Activated T-cell treated with anti-CD3 and anti-CD28 coated beads, Interleukin-2, amount 50 U/mL, for 4 hours (primary cell): ENCODE measurements around the gene ATG16L2. TPM values are rescaled to one million over a fixed set of nuclear protein-coding genes. Genes with fewer than 3 reads are reported as not detected.
"Not testable (repeated sequence)": the region's sequence is repeated elsewhere in the genome, so short reads cannot be mapped to it uniquely, and the experiment has no call there.

Experiments used
- ATAC-seq, 2 donors: fragments of 200-7000 bp; cut with Tn5 transposase; one replicate each; pipeline ENCODE4 v1.10.0; 2021
- DNase-seq: peaks from one replicate; pipeline ENCODE4 v3.0.0-alpha.2; 2020
- H3K27me3 Mint-ChIP-seq: one replicate; pipeline ENCODE4 v1.8.0; 2021; ENCODE audit warnings: low read depth, mixed read lengths
- H3K36me3 Mint-ChIP-seq: one replicate; pipeline ENCODE4 v1.8.0; 2022; ENCODE audit warnings: mixed read lengths; ENCODE audit not compliant: insufficient read depth
- H3K4me1 Mint-ChIP-seq: one replicate; pipeline ENCODE4 v1.8.0; 2021; ENCODE audit warnings: low read depth, mixed read lengths
- H3K4me3 Mint-ChIP-seq: one replicate; pipeline ENCODE4 v1.8.0; 2021; ENCODE audit warnings: mild to moderate bottlenecking, moderate library complexity, mixed read lengths
- H3K9me3 Mint-ChIP-seq: one replicate; pipeline ENCODE4 v1.8.0; 2021; ENCODE audit warnings: mixed read lengths
- total RNA-seq, 3 donors: library from RNA; stranded (reverse); gene quantifications; one replicate each; pipeline ENCODE4 v1.2.1, GENCODE V29; 2021

The ATG16L2 gene
- total RNA-seq, 3 donors from 2014 or later = 23.8 to 28.9 (median 26.0) TPM

DNA sequence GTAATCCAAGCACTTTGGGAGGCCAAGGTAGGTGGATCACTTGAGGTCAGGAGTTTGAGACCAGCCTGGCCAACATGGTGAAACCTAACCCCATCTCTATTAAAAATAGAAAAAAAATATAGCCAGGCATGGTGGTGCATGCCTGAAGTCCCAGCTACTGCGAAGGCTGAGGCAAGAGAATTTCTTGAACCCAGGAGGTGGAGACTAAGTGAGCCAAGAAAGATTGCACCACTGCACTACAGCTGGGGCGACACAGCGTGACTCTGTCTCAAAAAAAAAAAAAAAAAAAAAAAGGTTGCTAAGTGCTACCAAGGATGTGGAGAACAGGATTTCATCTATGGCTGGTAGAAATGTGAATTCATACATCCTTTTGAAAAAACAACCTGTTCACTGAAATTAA lies 36.6 kb downstream of the ATG16L2 start:
- Mint-ChIP-seq H3K4me3 (no peak overlapping the region), H3K4me1 (peaks cover 6% of the 10 kb centered on the region), H3K36me3 (peaks cover 7% of the 10 kb centered on the region), H3K9me3 (no peaks in the 10 kb centered on the region), H3K27me3 (no peaks in the 10 kb centered on the region)
- ATAC-seq (no peak), DNase-seq (no peak)

GRCh38 chr11:72851726-72852125 lies 37.5 kb downstream of the ATG16L2 start:
- H3K4me3 Mint-ChIP-seq = no peak overlapping the region
- H3K36me3 Mint-ChIP-seq = peaks cover 6% of the 10 kb centered on the region
- no peak for DNase-seq
- H3K27me3 Mint-ChIP-seq = no peaks in the 10 kb centered on the region
- H3K9me3 Mint-ChIP-seq = no peaks in the 10 kb centered on the region
- peaks cover 6% of the 10 kb centered on the region for H3K4me1 Mint-ChIP-seq
- ATAC-seq = no peak

GRCh38 chr11:72856065-72856464 lies 41.9 kb downstream of the ATG16L2 start:
- H3K27me3 Mint-ChIP-seq = no peaks in the 10 kb centered on the region
- DNase-seq (no peak), ATAC-seq (no peak)
- peaks cover 13% of the 10 kb centered on the region for H3K36me3 Mint-ChIP-seq
- no peak overlapping the region for H3K4me3 Mint-ChIP-seq
- no peaks in the 10 kb centered on the region for H3K9me3 Mint-ChIP-seq
- peaks cover 2% of the 10 kb centered on the region for H3K4me1 Mint-ChIP-seq

DNA sequence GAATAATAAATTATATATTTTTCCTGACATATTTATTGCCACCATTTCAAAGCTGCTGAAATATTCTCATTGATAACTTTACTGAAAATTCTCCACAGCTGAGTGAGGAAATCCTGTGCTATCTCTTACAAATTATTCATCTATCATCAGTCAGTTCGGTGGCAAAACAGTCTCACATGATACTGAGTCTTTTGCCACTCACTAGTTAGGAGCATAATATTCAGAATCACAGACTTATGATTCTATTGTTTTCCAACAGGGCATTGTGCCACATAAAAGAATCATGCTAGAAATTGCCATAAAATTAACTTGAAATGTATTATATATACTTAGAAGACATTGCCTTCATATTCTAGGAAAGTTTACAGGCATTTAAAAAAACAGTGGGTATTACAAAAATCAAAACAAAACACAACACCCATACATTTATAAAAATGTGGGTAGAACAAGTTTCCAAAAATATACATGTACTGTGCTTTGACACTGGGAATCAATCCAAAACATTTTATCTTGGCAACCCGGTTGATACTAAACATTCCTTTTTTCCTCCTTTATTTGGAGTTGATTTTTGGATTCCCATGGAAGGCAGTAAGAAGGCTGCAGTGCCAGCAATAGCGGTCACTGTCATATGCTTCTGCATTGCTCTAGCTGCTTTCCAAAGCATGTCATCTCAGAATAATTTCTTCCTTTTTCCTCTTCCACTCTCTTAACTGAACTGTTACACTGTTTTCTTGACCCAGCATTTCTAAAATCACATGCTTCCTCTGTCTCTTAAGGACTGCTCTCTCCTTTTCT lies 42.5 kb downstream of the ATG16L2 start:
- Mint-ChIP-seq H3K9me3 (no peaks in the 10 kb centered on the region), H3K27me3 (no peaks in the 10 kb centered on the region), H3K4me3 (no peak overlapping the region), H3K4me1 (peaks cover 2% of the 10 kb centered on the region), H3K36me3 (peaks cover 13% of the 10 kb centered on the region)
- DNase-seq (no peak), ATAC-seq (no peak)

GRCh38 chr11:72858267-72858666 lies 44.1 kb downstream of the ATG16L2 start:
- H3K4me1 Mint-ChIP-seq, H3K27me3 Mint-ChIP-seq, DNase-seq, H3K4me3 Mint-ChIP-seq, ATAC-seq, H3K9me3 Mint-ChIP-seq: not testable (repeated sequence)
- peaks cover 12% of the 10 kb centered on the region for H3K36me3 Mint-ChIP-seq

- Mint-ChIP-seq H3K4me3 (no peak overlapping the region), H3K4me1 (no peaks in the 10 kb centered on the region), H3K27me3 (no peaks in the 10 kb centered on the region), H3K36me3 (peaks cover 12% of the 10 kb centered on the region), H3K9me3 (no peaks in the 10 kb centered on the region)
- no peak for DNase-seq
- no peak for ATAC-seq
Observed at GRCh38 chr11:72859126-72859525, 44.9 kb downstream of the ATG16L2 start.

DNA sequence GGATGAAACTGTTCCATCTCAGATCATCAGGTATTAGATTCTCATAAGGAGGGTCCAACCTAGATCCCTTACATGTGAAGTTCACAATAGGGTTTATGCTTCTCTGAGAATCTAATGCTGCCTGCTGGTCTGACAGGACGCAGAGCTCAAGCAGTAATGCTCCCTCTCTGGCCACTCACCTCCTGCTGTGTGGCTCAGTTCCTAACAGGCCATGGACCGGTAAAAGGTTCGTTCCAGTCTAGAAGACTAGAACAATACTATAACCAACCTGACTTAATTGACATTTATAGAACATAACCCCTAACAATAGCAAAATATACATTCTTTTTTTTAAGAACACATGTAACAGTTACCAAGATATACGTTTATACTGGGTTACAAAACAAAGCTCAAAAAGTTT lies 45.8 kb downstream of the ATG16L2 start:
- no peaks in the 10 kb centered on the region for H3K9me3 Mint-ChIP-seq
- H3K27me3 Mint-ChIP-seq = no peaks in the 10 kb centered on the region
- peaks cover 12% of the 10 kb centered on the region for H3K36me3 Mint-ChIP-seq
- H3K4me3 Mint-ChIP-seq = no peak overlapping the region
- no peak for ATAC-seq
- DNase-seq = no peak
- no peaks in the 10 kb centered on the region for H3K4me1 Mint-ChIP-seq

DNA sequence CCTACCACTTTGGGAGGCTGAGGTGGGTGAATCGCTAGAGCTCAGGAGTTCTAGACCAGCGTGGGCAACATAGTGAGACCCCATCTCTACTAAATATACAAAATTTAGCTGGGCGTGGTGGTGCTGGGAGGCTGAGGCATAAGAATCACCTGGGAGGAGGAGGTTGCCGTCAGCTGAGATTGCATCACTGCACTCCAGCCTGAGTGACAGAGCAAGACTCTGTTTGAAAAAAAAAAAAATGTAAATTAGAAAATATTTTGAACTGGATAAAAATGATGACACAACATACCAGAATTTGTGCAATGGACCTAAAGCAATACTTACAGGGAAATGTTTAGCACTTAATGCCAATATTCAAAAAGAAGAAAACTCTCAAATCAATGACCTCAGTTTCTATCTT lies 46.4 kb downstream of the ATG16L2 start:
- peaks cover 12% of the 10 kb centered on the region for H3K36me3 Mint-ChIP-seq
- H3K4me1 Mint-ChIP-seq = peaks cover 3% of the 10 kb centered on the region
- DNase-seq (no peak), ATAC-seq (no peak)
- no peak overlapping the region for H3K4me3 Mint-ChIP-seq
- H3K9me3 Mint-ChIP-seq = no peaks in the 10 kb centered on the region
- no peaks in the 10 kb centered on the region for H3K27me3 Mint-ChIP-seq

DNA sequence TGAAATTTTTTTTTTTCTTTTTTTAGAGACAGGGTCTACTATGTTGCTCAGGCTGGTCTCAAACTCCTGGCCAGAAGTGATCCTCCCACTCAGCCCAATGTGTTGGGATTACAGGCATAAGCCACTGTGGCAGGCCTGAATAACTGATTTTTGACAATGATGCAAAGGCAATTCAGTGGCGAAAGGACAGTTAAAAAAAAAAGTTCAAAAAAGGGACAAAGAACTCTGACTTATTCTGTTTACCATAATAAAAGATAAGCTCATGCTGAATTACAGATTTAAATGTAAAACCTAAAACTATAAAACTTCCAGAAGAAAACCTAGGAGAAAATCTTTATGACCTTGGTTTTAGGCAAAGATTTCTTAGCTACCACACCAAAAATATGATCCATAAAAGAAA lies 48.9 kb downstream of the ATG16L2 start:
- no peaks in the 10 kb centered on the region for H3K27me3 Mint-ChIP-seq
- H3K36me3 Mint-ChIP-seq = peaks cover 24% of the 10 kb centered on the region
- no peaks in the 10 kb centered on the region for H3K9me3 Mint-ChIP-seq
- DNase-seq (no peak), ATAC-seq (no peak)
- H3K4me1 Mint-ChIP-seq = peaks cover 3% of the 10 kb centered on the region
- no peak overlapping the region for H3K4me3 Mint-ChIP-seq

DNA sequence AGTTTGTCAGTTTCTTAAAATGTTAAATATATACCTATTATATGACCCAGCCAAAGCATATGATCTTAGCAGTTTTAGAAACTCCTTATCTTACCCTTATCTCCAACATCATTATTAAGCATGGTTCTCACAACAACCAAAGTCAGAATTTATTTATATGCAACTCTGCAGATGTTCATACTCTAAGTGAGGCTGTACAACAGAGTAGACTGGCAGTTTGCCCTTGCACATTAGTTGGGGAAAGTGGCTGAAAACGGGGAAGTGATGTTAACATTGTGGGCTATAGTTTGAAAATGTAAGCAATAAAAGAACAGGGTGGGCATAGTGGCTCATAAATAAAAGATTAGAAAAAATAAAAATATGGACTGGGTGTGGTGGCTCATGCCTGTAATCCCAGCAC lies 49.7 kb downstream of the ATG16L2 start:
- no peaks in the 10 kb centered on the region for H3K27me3 Mint-ChIP-seq
- peaks cover 3% of the 10 kb centered on the region for H3K4me1 Mint-ChIP-seq
- peaks cover 20% of the 10 kb centered on the region for H3K36me3 Mint-ChIP-seq
- DNase-seq (no peak), ATAC-seq (no peak)
- H3K9me3 Mint-ChIP-seq = no peaks in the 10 kb centered on the region
- H3K4me3 Mint-ChIP-seq = no peak overlapping the region

DNA sequence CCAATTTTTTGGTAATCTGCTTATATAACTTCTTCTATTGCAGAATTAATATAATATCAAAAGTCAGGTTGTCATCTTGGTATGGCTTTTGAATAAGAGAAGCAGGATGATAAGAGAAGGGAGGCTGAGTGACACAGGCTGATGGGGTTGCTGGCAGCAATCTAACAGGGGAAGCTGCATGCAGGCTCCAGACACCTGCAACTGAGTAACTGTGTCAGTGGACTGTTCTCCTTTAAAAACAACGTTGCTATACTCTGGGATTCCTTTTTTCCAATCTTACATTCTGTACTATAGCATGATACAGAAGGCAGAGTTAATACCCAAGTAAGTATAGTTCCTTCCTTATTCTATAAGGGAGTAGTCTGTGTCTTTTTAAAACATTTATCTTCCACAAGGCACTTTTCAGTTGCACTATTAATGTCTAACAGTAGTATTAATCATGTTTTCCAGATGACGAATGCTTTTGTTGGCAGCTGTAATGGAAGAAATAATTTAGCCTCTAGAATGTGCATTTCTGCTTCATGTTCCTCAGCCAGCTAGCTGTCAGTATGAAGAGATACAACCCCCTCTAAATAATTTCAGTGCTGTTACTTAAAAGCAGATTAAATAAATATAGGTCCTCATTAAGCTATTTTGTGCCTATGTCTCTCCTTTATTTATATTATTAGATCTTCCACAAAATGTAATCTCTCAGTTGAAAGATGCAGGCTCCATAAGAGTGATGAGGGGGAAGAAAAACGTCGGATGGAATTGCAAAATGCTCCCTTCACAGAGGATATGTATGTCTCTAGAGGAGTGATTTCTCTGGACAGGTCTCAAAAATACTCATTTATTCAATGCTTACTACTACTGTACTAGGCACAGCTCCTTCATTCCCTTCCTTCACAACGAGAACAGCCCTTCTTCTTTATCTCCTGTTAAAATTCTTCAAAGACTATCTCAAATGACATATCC lies 50.8 kb downstream of the ATG16L2 start:
- H3K9me3 Mint-ChIP-seq = no peaks in the 10 kb centered on the region
- peaks cover 16% of the 10 kb centered on the region for H3K36me3 Mint-ChIP-seq
- ATAC-seq (no peak), DNase-seq (no peak)
- peaks cover 9% of the 10 kb centered on the region for H3K4me1 Mint-ChIP-seq
- no peak overlapping the region for H3K4me3 Mint-ChIP-seq
- H3K27me3 Mint-ChIP-seq = no peaks in the 10 kb centered on the region

DNA sequence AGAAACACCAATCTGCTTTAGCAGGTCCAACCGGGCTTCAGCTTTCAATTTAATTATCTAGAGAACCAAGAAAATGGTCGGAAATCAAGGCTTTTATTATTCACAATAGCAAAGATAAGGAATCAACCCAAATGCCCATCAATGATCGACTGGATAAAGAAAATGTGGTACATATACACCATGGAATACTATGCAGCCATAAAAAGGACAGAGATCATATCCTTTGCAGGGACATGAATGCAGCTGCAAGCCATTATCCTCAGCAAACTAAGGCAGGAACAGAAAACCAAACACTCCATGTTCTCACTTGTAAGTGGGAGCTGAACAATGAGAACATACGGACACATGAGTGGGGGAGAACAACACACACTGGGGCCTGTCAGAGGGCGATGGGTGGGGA lies 53.8 kb downstream of the ATG16L2 start:
- peaks cover 19% of the 10 kb centered on the region for H3K36me3 Mint-ChIP-seq
- no peak for DNase-seq
- ATAC-seq = no peak
- no peaks in the 10 kb centered on the region for H3K27me3 Mint-ChIP-seq
- H3K4me3 Mint-ChIP-seq = no peak overlapping the region
- H3K9me3 Mint-ChIP-seq = no peaks in the 10 kb centered on the region
- H3K4me1 Mint-ChIP-seq = peaks cover 17% of the 10 kb centered on the region

DNA sequence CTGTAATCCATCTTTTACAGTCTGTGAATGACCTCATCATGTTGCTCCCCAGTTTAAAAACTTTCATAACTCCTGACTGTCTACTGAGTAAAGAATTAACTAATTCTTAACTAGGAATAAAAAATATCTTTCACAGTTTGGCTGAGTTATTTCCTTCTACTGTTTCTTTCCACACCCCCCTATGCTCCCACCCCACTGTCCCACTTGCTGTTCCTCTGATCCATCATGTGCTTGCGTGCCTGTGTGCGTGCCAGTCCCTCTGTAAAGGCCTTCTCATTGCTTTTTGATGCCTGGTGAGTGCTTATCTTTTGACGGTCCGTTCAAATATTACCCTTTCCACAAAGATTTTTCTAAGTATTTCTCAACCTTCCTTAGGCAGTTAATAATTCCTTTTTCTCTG lies 55.6 kb downstream of the ATG16L2 start:
- no peak for ATAC-seq
- H3K27me3 Mint-ChIP-seq = no peaks in the 10 kb centered on the region
- H3K4me3 Mint-ChIP-seq = no peak overlapping the region

DNA sequence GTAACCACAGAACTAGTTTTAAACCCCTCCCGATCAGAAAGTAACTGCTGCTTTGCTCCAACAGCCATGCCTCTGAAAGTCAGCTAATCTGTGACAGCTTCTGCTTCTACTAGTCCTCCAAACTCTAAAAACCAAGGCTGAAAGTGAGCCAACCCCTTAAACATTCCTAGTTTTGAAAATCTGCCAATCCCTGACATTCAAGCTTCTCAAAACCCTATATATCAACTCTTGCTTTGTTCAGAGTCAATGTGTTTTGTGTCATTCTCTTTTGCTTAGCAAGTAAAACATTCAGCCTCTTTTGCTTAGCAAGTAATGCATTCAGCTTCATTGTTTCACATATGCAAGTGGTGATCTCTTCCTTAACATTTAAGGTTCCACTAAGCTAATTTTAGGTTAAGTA lies 56.9 kb downstream of the ATG16L2 start:
- Mint-ChIP-seq H3K36me3 (peaks cover 23% of the 10 kb centered on the region), H3K4me3 (no peak overlapping the region), H3K27me3 (no peaks in the 10 kb centered on the region), H3K4me1 (peaks cover 14% of the 10 kb centered on the region), H3K9me3 (no peaks in the 10 kb centered on the region)
- no peak for ATAC-seq
- no peak for DNase-seq

More for the DNA sequence above, 55.6 kb downstream of the ATG16L2 start:
- H3K9me3 Mint-ChIP-seq = no peaks in the 10 kb centered on the region
- H3K4me1 Mint-ChIP-seq = peaks cover 17% of the 10 kb centered on the region
- no peak for DNase-seq
- peaks cover 19% of the 10 kb centered on the region for H3K36me3 Mint-ChIP-seq

DNA sequence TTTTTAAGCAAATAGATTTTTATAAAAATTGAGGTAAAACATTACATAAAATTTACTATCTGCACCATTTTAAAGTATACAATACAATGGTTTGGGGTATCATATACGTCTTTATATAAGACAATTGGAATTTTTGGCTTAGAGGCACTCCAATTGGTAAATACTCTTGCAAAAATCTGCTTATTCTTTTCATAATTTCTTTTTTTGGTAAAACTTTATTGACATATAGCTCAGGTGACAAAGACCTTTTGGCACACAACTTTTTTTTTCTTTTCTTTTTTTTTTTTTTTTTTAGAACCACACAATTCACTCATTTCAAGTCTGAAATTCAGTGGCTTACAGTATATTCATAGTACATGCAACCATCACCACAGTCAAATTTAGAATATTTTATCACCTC lies 57.8 kb downstream of the ATG16L2 start:
- Mint-ChIP-seq H3K4me3 (no peak overlapping the region), H3K9me3 (no peaks in the 10 kb centered on the region), H3K4me1 (peaks cover 14% of the 10 kb centered on the region), H3K36me3 (peaks cover 19% of the 10 kb centered on the region), H3K27me3 (no peaks in the 10 kb centered on the region)
- DNase-seq (no peak), ATAC-seq (no peak)
